Ascending aorta (tissue), 2 donors: ENCODE measurements around the gene PPP4R3B. TPM values are rescaled to one million over a fixed set of nuclear protein-coding genes. Genes with fewer than 3 reads are reported as not detected.

Experiments used
- DNase-seq, 2 donors: peaks; one replicate each; pipeline ENCODE4 v3.0.0-alpha.2; 2019; ENCODE audit warnings: low spot score in 2 of 2
- H3K27ac ChIP-seq, 2 donors: fragments of 200-600 bp; sonication (generic); one replicate each; pipeline ENCODE4 v1.5.1; 2016 to 2017; ENCODE audit warnings: mild to moderate bottlenecking in 1 of 2
- H3K27me3 ChIP-seq: fragments of 200-600 bp; sonication (generic); one replicate; pipeline ENCODE4 v1.5.1; 2017
- H3K36me3 ChIP-seq, 2 donors: fragments of 200-600 bp; sonication (generic); one replicate each; pipeline ENCODE4 v1.5.1; 2016
- H3K4me1 ChIP-seq, 2 donors: fragments of 200-600 bp; sonication (generic); one replicate each; pipeline ENCODE4 v1.5.1; 2016 to 2017; ENCODE audit warnings: mild to moderate bottlenecking in 1 of 2
- H3K4me3 ChIP-seq, 2 donors: fragments of 200-600 bp; sonication (generic); one replicate each; pipeline ENCODE4 v1.5.1; 2016 to 2017; ENCODE audit warnings: mild to moderate bottlenecking in 1 of 2
- H3K9me3 ChIP-seq, 2 donors: fragments of 200-600 bp; sonication (generic); one replicate each; pipeline ENCODE4 v1.5.1; 2016
- CTCF ChIP-seq, 3 experiments: fragments of 200-600 bp in 2 of 3; fragments of 450-650 bp in 1 of 3; sonication (generic) in 2 of 3; IDR thresholded peaks; one replicate each; pipeline ENCODE4 v1.5.1; 2016 to 2019; ENCODE audit warnings: antibody characterized with exemption in 3 of 3, mild to moderate bottlenecking in 1 of 3, moderate library complexity in 1 of 3
- intact Hi-C: fragments of 100-400 bp; cut with DNase I; formaldehyde crosslinking; loops from one replicate; pipeline ENCODE4 v1.15.1; 2023
- total RNA-seq: library from RNA; depleted of rRNA; stranded (reverse); fragments of >200 nt; gene quantifications from one replicate; pipeline ENCODE4 v1.1.0, GENCODE V29; 2016

The PPP4R3B gene
- total RNA-seq, 1 donor from 2014 or later = 18.2 TPM

GRCh38 chr2:55519938-55520885 lies 97.2 kb downstream of the PPP4R3B start:
- Histone ChIP-seq H3K4me3 (peak overlapping the region; percentile 60 to 93), H3K9me3 (no peaks in the 10 kb centered on the region), H3K4me1 (peaks cover 3% of the 10 kb centered on the region in 2 donors), H3K27me3 (no peaks in the 10 kb centered on the region), H3K27ac (peak overlapping the region; percentile 83 to 84), H3K36me3 (peaks cover 7 to 15% of the 10 kb centered on the region in 2 donors)
- no peak for TF ChIP-seq CTCF (IDR thresholded peaks at IDR 0.05)
- intact Hi-C loops = loop anchor here (2.0 to 10.0 kb wide), 5 partner anchors 97 to 1405 kb away; partner anchors contain the start of genes ACYP2, CCDC88A, CLHC1 and PPP4R3B
- peak in 1 of 2 donors; percentile 68 for DNase-seq

GRCh38 chr2:55518841-55519165 lies 98.6 kb downstream of the PPP4R3B start:
- Histone ChIP-seq H3K27ac (peak overlapping the region; percentile 83 to 84), H3K4me3 (peak overlapping the region; percentile 60 to 93), H3K27me3 (no peaks in the 10 kb centered on the region), H3K36me3 (peaks cover 0 to under 1% of the 10 kb centered on the region in 2 donors), H3K4me1 (peaks cover 3% of the 10 kb centered on the region in 2 donors), H3K9me3 (no peaks in the 10 kb centered on the region)
- no peak for TF ChIP-seq CTCF (IDR thresholded peaks at IDR 0.05)
- no peak for DNase-seq
- intact Hi-C loops = loop anchor here (2.0 to 10.0 kb wide), 4 partner anchors 98 to 1404 kb away; partner anchors contain the start of genes ACYP2, CCDC88A and PPP4R3B

GRCh38 chr2:55511508-55512124 lies 105.8 kb downstream of the PPP4R3B start:
- Histone ChIP-seq H3K27me3 (no peaks in the 10 kb centered on the region), H3K4me1 (no peaks in the 10 kb centered on the region), H3K36me3 (no peaks in the 10 kb centered on the region), H3K9me3 (no peaks in the 10 kb centered on the region), H3K27ac (no peak overlapping the region), H3K4me3 (no peak overlapping the region)
- intact Hi-C loops = loop anchor here (10.0 kb wide), 1 partner anchor 1397 kb away; the partner anchor contains the start of gene ACYP2
- no peak for DNase-seq
- peak in 1 of 3 experiments; percentile 27 for TF ChIP-seq CTCF (IDR thresholded peaks at IDR 0.05)

- TF ChIP-seq CTCF (IDR thresholded peaks at IDR 0.05) = no peak
- Histone ChIP-seq H3K36me3 (no peaks in the 10 kb centered on the region), H3K9me3 (no peaks in the 10 kb centered on the region), H3K4me1 (no peaks in the 10 kb centered on the region), H3K4me3 (no peak overlapping the region), H3K27ac (no peak overlapping the region), H3K27me3 (no peaks in the 10 kb centered on the region)
- no peak for DNase-seq
- intact Hi-C loops = no loop called here
Measured at GRCh38 chr2:55502590-55503141, 114.8 kb downstream of the PPP4R3B start.

- H3K4me1 ChIP-seq = no peaks in the 10 kb centered on the region
- no peaks in the 10 kb centered on the region for H3K36me3 ChIP-seq
- intact Hi-C loops = no loop called here
- H3K4me3 ChIP-seq = no peak overlapping the region
- no peaks in the 10 kb centered on the region for H3K9me3 ChIP-seq
- H3K27ac ChIP-seq = no peak overlapping the region
- no peaks in the 10 kb centered on the region for H3K27me3 ChIP-seq
- TF ChIP-seq CTCF (IDR thresholded peaks at IDR 0.05) = no peak
- DNase-seq = no peak
Measured at GRCh38 chr2:55500025-55500424, 117.4 kb downstream of the PPP4R3B start.
